ENCODE results near the gene TACR2. TPM values are rescaled to one million over a fixed set of nuclear protein-coding genes. Genes with fewer than 3 reads are reported as not detected.

The TACR2 gene
- polyA plus RNA-seq, 2 of the 4 experiments (the other 2 are of a cell fraction), result 0.09 to 0.16 TPM

DNA sequence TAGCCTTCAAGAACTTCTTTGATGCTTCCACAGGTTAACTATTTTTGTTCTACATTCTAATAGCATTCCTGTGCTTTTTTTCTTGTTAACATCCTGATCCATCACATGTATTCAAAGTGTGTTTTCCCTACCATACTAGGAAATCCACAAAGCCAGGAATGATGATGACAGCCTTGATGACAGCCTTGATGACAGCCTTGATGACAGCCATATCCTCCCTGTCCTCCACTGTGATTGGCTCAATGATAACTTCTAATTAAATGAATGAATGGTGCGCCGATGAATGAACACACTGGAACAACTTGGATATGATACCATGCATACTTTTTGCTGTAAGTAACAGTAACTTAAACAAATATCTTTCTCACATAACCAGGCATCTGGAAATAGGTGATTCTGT lies 8.3 kb upstream of the TACR2 start:
- Histone ChIP-seq H3K27ac (no peak overlapping the region), H3K4me2 (no peak overlapping the region), H3K4me1 (peaks cover 20% of the 10 kb centered on the region), H3K4me3 (no peak overlapping the region), H3K9me3 (no peaks in the 10 kb centered on the region)
- FAIRE-seq (no peak), DNase-seq (ENCODE audit: low read depth in 1 of 2, low spot score in 1 of 2) (no peak), ATAC-seq (no peak)
- 96% methylated on average over 2 of the region's 2 CpGs for WGBS (ENCODE audit: missing lambda C conversion rate)
- TF ChIP-seq KDM5A (IDR thresholded peaks at IDR 0.05) (no peak), PHF8 (IDR thresholded peaks at IDR 0.05; ENCODE audit: borderline replicate concordance, low read depth) (no peak), TP53 (CRISPR knock-in tag; IDR thresholded peaks at IDR 0.05) (no peak), HOXA7 (CRISPR knock-in tag; IDR thresholded peaks at IDR 0.05) (no peak), CHD4 (IDR thresholded peaks at IDR 0.05; ENCODE audit: borderline replicate concordance) (no peak), RFX5 (IDR thresholded peaks at IDR 0.05) (no peak)
- CTCF ChIA-PET, result interaction anchor here (0.8 to 4.8 kb wide), 10 partner anchors 11 to 212 kb away, joined by 3 to 57 read pairs (median 15); partner anchors contain the start of gene TSPAN15
- POLR2A ChIA-PET, result no interaction called here

DNA sequence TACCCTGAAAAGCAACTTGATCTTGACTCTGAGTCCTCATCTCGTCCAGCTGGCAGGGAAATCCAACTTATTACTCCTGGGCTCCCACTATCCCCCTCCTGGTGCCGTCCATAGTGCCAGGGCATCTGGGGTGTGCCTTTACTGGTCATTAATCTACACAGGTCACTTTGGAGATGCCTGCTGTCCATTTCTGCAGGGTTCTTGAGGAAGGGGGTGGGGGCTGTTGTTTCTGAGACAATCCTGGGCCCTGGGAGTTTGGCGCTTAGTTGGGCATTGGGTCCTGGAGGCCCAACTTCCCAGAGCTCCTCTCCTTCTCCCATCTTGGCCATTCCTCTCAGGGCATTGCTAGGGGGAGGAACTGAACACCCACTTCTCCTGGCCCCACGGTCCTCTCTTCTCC lies 6.0 kb upstream of the TACR2 start:
- no peak for DNase-seq (ENCODE audit: low read depth in 1 of 2, low spot score in 1 of 2)
- no peak overlapping the region for H3K4me3 ChIP-seq
- TF ChIP-seq ZNF302 (CRISPR knock-in tag; IDR thresholded peaks at IDR 0.05) (no peak), RAD21 (conservative IDR thresholded peaks at IDR 0.05 in 1 of 2, IDR thresholded peaks at IDR 0.05 in 1 of 2) (no peak), KDM1A (IDR thresholded peaks at IDR 0.05; ENCODE audit: low read depth) (no peak), MAFK (IDR thresholded peaks at IDR 0.05; ENCODE audit: partially characterized antibody) (no peak), CEBPB (IDR thresholded peaks at IDR 0.05) (no peak), MYC (IDR thresholded peaks at IDR 0.05; ENCODE audit: borderline replicate concordance, low read length) (no peak)
- FAIRE-seq, result no peak
- H3K4me2 ChIP-seq, result no peak overlapping the region
- no peak overlapping the region for H3K27ac ChIP-seq
- H3K4me1 ChIP-seq, result peaks cover 28% of the 10 kb centered on the region
- WGBS (ENCODE audit: missing lambda C conversion rate), result 73% methylated on average over 4 of the region's 4 CpGs
- CTCF ChIA-PET, result interaction anchor here (0.7 to 5.4 kb wide), 9 partner anchors 9 to 294 kb away, joined by 3 to 31 read pairs (median 6); no protein-coding TSS in a partner anchor
- H3K9me3 ChIP-seq, result no peaks in the 10 kb centered on the region
- ATAC-seq, result no peak
- POLR2A ChIA-PET, result no interaction called here

DNA sequence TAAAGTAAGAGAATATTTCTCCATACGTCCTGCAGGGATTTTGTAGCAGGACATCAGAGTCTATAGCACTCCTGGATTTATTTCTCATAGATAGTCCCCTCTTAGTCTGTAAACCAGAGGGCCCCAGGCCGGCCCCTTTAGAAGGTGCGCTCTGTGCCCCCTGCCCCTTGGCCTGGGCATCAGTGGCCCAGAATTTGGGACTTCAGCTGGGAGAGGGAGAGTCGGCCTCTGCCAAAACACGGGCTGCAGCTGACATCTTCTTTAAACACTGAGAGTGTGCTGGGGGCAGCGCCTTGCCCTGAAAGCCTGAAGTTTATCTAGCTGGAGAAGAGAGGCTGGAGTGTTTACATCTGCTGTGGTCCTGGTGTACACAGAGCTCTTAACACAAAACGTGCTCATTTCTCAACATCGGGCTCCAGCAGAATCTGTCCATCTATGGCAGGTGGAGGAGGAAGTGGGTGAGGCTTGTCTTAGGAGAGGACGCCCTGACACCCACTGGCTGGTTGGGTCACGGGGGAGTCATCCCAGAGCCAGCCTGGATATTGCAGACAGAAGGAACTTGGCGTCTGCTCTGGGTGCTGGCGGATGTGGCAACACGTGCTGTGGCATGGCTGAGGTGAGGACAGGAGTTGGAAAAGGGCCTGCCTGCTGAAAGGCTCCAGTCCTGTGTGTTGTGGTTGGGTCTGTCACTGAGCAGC lies 5.0 kb upstream of the TACR2 start:
- 80% methylated on average over 13 of the region's 13 CpGs for WGBS (ENCODE audit: missing lambda C conversion rate)
- ChIA-PET CTCF (interaction anchor here (1.2 to 5.4 kb wide), 5 partner anchors 14 to 222 kb away, joined by 3 to 31 read pairs (median 23); no protein-coding TSS in a partner anchor), POLR2A (no interaction called here)
- ATAC-seq (no peak), DNase-seq (ENCODE audit: low read depth in 1 of 2, low spot score in 1 of 2) (no peak), FAIRE-seq (no peak)
- Histone ChIP-seq H3K27ac (no peak overlapping the region), H3K4me3 (no peak overlapping the region), H3K4me1 (peaks cover 24% of the 10 kb centered on the region), H3K4me2 (no peak overlapping the region), H3K9me3 (no peaks in the 10 kb centered on the region)
- TF ChIP-seq, protein P1, sequence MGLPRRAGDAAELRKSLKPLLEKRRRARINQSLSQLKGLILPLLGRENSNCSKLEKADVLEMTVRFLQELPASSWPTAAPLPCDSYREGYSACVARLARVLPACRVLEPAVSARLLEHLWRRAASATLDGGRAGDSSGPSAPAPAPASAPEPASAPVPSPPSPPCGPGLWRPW (IDR thresholded peaks at IDR 0.05), result no peak
- no peak for TF ChIP-seq CBX8 (IDR thresholded peaks at IDR 0.05)
- no peak for TF ChIP-seq FOSL2 (IDR thresholded peaks at IDR 0.05)
- TF ChIP-seq FOSL2 (CRISPR knock-in tag; IDR thresholded peaks at IDR 0.05), result no peak
- TF ChIP-seq ZSCAN20 (CRISPR knock-in tag; IDR thresholded peaks at IDR 0.05), result no peak
- no peak for TF ChIP-seq HOXA7 (CRISPR knock-in tag; IDR thresholded peaks at IDR 0.05)
- TF ChIP-seq, protein P2, sequence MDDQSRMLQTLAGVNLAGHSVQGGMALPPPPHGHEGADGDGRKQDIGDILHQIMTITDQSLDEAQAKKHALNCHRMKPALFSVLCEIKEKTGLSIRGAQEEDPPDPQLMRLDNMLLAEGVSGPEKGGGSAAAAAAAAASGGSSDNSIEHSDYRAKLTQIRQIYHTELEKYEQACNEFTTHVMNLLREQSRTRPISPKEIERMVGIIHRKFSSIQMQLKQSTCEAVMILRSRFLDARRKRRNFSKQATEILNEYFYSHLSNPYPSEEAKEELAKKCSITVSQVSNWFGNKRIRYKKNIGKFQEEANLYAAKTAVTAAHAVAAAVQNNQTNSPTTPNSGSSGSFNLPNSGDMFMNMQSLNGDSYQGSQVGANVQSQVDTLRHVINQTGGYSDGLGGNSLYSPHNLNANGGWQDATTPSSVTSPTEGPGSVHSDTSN (IDR thresholded peaks at IDR 0.05), result no peak
- TF ChIP-seq, protein P3, sequence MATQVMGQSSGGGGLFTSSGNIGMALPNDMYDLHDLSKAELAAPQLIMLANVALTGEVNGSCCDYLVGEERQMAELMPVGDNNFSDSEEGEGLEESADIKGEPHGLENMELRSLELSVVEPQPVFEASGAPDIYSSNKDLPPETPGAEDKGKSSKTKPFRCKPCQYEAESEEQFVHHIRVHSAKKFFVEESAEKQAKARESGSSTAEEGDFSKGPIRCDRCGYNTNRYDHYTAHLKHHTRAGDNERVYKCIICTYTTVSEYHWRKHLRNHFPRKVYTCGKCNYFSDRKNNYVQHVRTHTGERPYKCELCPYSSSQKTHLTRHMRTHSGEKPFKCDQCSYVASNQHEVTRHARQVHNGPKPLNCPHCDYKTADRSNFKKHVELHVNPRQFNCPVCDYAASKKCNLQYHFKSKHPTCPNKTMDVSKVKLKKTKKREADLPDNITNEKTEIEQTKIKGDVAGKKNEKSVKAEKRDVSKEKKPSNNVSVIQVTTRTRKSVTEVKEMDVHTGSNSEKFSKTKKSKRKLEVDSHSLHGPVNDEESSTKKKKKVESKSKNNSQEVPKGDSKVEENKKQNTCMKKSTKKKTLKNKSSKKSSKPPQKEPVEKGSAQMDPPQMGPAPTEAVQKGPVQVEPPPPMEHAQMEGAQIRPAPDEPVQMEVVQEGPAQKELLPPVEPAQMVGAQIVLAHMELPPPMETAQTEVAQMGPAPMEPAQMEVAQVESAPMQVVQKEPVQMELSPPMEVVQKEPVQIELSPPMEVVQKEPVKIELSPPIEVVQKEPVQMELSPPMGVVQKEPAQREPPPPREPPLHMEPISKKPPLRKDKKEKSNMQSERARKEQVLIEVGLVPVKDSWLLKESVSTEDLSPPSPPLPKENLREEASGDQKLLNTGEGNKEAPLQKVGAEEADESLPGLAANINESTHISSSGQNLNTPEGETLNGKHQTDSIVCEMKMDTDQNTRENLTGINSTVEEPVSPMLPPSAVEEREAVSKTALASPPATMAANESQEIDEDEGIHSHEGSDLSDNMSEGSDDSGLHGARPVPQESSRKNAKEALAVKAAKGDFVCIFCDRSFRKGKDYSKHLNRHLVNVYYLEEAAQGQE (IDR thresholded peaks at IDR 0.05), result no peak
- TF ChIP-seq TFCP2L1 (CRISPR knock-in tag; IDR thresholded peaks at IDR 0.05), result no peak
- TF ChIP-seq ZFP36 (IDR thresholded peaks at IDR 0.05; ENCODE audit: borderline replicate concordance, partially characterized antibody), result no peak
- TF ChIP-seq, protein P4, sequence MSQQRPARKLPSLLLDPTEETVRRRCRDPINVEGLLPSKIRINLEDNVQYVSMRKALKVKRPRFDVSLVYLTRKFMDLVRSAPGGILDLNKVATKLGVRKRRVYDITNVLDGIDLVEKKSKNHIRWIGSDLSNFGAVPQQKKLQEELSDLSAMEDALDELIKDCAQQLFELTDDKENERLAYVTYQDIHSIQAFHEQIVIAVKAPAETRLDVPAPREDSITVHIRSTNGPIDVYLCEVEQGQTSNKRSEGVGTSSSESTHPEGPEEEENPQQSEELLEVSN (IDR thresholded peaks at IDR 0.05; ENCODE audit: borderline replicate concordance, low read depth), result no peak
- TF ChIP-seq, protein P5, sequence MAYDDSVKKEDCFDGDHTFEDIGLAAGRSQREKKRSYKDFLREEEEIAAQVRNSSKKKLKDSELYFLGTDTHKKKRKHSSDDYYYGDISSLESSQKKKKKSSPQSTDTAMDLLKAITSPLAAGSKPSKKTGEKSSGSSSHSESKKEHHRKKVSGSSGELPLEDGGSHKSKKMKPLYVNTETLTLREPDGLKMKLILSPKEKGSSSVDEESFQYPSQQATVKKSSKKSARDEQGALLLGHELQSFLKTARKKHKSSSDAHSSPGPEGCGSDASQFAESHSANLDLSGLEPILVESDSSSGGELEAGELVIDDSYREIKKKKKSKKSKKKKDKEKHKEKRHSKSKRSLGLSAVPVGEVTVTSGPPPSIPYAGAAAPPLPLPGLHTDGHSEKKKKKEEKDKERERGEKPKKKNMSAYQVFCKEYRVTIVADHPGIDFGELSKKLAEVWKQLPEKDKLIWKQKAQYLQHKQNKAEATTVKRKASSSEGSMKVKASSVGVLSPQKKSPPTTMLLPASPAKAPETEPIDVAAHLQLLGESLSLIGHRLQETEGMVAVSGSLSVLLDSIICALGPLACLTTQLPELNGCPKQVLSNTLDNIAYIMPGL (CRISPR knock-in tag; IDR thresholded peaks at IDR 0.05; ENCODE audit: borderline replicate concordance), result no peak
- TF ChIP-seq, protein P6, sequence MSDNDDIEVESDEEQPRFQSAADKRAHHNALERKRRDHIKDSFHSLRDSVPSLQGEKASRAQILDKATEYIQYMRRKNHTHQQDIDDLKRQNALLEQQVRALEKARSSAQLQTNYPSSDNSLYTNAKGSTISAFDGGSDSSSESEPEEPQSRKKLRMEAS (IDR thresholded peaks at IDR 0.05), result no peak
